Measurements from ENCODE around the gene OR2Y1.

- TF ChIP-seq POLR2A (IDR thresholded peaks at IDR 0.05; ENCODE audit: low read depth, low read length) (no peak), CTCF (conservative IDR thresholded peaks at IDR 0.05; ENCODE audit: low read depth, low read length) (no peak), MAZ (IDR thresholded peaks at IDR 0.05; ENCODE audit: borderline replicate concordance, low read depth, low read length) (no peak), RFX5 (IDR thresholded peaks at IDR 0.05; ENCODE audit: low read depth, low read length) (no peak), FOS (IDR thresholded peaks at IDR 0.05; ENCODE audit: low read depth, low read length) (no peak), SMC3 (IDR thresholded peaks at IDR 0.05; ENCODE audit: low read depth, low read length) (no peak), RAD21 (IDR thresholded peaks at IDR 0.05; ENCODE audit: low read length) (no peak)
Observed at GRCh38 chr5:180719781-180720180, 20.1 kb downstream of the OR2Y1 start.
